Esophagus squamous epithelium (tissue), 5 donors: Measurements from ENCODE around the gene ZER1. TPM values are rescaled to one million over a fixed set of nuclear protein-coding genes. Genes with fewer than 3 reads are reported as not detected.

Source experiments
- DNase-seq: peaks from one replicate; lab custom pipeline; 2025; lab: John Stamatoyannopoulos, UW
- H3K27ac ChIP-seq, 4 donors: fragments of 200-600 bp; sonication (generic); one replicate each; pipeline ENCODE4 v1.5.1; 2016 to 2019; ENCODE audit warnings: mild to moderate bottlenecking in 1 of 4
- H3K27me3 ChIP-seq, 4 donors: fragments of 200-600 bp; sonication (generic); 1 replicate in 3 of 4; 2 replicates in 1 of 4; pipeline versions ENCODE4 v1.5.1 to v1.6.0; 2017 to 2021; ENCODE audit warnings: antibody characterized with exemption in 1 of 4
- H3K36me3 ChIP-seq, 3 donors: fragments of 200-600 bp; sonication (generic); one replicate each; pipeline ENCODE4 v1.5.1; 2016 to 2019
- H3K4me1 ChIP-seq, 3 donors: fragments of 200-600 bp; sonication (generic); one replicate each; pipeline ENCODE4 v1.5.1; 2017 to 2019
- H3K4me3 ChIP-seq, 4 donors: fragments of 200-600 bp; sonication (generic); 1 replicate in 3 of 4; 2 replicates in 1 of 4; pipeline ENCODE4 v1.5.1; 2016 to 2019; ENCODE audit warnings: mild to moderate bottlenecking in 2 of 4, moderate library complexity in 1 of 4
- H3K9me3 ChIP-seq, 3 donors: fragments of 200-600 bp; sonication (generic); one replicate each; pipeline ENCODE4 v1.5.1; 2016 to 2019
- POLR2A ChIP-seq, 4 donors: fragments of 450-650 bp; IDR thresholded peaks; one replicate each; pipeline ENCODE4 v1.6.1; 2017; ENCODE audit warnings: antibody characterized with exemption in 4 of 4, mild to moderate bottlenecking in 4 of 4, moderate library complexity in 3 of 4
- WGBS, 2 donors: methylation state at CpG; one replicate each; pipeline ENCODE4 v1.1.5; 2018; 5-methylcytosine and 5-hydroxymethylcytosine counted together
- intact Hi-C: fragments of 100-400 bp; cut with DNase I; formaldehyde crosslinking; loops from one replicate; pipeline ENCODE4 v1.15.0; 2022
- total RNA-seq, 4 donors: library from RNA; depleted of rRNA; stranded (reverse); fragments of >200 nt; gene quantifications; one replicate each; pipeline ENCODE4 v1.1.0, GENCODE V29; 2016
- TF ChIP-seq, protein P1 (sequence below), 6 experiments: fragments of 450-650 bp in 4 of 6; fragments of 200-600 bp in 2 of 6; sonication (generic) in 2 of 6; IDR thresholded peaks; one replicate each; pipeline ENCODE4 v1.5.1; 2016 to 2019; ENCODE audit warnings: antibody characterized with exemption in 6 of 6, mild to moderate bottlenecking in 4 of 6, moderate library complexity in 4 of 6
- donor health status: DM: yes; HTN: yes; CAD: no.

ZER1 gene
- total RNA-seq, 4 donors from 2014 or later = 20.1 to 51.4 (median 29.0) TPM

DNA sequence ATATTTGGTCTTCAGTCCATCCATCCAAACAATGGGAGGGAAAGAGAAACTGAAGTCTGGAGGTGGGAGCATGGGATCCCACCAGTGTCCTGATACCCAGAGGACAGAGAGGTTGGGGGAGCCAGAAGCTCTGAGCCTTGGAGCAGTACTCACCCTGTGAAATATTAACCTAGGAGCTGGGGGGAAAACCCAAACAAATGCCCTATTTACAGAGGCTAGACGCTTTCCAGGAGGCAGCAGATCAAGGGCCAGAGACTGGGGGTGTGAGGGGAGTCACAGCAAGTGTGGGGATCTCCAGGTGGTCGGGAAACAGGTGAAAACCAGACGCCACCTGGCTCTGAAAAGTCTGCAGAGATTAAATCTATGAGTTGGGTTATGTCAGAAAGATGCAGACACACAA, 6.2 kb downstream of the ZER1 start:
- no peak for DNase-seq
- no peak overlapping the region for H3K27ac ChIP-seq
- H3K36me3 ChIP-seq = peaks cover 0 to 35% (median 0%) of the 10 kb centered on the region in 3 donors
- intact Hi-C loops = no loop called here
- no peaks in the 10 kb centered on the region for H3K27me3 ChIP-seq
- H3K4me1 ChIP-seq = peaks cover 7 to 28% (median 8%) of the 10 kb centered on the region in 3 donors
- H3K4me3 ChIP-seq = no peak overlapping the region
- 65 to 72% methylated on average over 3 of the region's 3 CpGs for WGBS, 2 donors
- H3K9me3 ChIP-seq = no peaks in the 10 kb centered on the region
- TF ChIP-seq, protein P1, sequence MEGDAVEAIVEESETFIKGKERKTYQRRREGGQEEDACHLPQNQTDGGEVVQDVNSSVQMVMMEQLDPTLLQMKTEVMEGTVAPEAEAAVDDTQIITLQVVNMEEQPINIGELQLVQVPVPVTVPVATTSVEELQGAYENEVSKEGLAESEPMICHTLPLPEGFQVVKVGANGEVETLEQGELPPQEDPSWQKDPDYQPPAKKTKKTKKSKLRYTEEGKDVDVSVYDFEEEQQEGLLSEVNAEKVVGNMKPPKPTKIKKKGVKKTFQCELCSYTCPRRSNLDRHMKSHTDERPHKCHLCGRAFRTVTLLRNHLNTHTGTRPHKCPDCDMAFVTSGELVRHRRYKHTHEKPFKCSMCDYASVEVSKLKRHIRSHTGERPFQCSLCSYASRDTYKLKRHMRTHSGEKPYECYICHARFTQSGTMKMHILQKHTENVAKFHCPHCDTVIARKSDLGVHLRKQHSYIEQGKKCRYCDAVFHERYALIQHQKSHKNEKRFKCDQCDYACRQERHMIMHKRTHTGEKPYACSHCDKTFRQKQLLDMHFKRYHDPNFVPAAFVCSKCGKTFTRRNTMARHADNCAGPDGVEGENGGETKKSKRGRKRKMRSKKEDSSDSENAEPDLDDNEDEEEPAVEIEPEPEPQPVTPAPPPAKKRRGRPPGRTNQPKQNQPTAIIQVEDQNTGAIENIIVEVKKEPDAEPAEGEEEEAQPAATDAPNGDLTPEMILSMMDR (IDR thresholded peaks at IDR 0.05) = no peak

DNA sequence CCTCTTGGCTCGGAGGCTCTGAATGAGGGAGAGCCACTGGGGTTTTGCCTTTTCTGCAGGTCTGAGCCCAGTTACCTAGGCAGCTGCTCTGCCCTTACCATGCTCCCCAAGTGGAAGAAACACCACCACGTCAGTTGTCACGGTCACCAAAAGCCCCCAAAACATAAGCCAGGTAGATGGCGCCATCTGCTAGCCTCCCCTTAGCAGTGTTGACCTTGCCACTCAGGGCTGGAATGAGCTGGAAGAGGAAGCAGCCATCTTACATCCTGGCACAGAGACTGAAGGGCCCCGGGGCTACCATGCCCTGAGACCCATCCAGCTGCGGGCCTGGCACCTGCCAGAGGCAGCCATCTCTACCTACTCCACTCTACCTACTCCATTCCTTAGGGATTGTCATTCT, 7.4 kb downstream of the ZER1 start:
- Histone ChIP-seq H3K36me3 (peaks cover 0 to 35% (median 0%) of the 10 kb centered on the region in 3 donors), H3K4me3 (no peak overlapping the region), H3K27ac (no peak overlapping the region), H3K9me3 (no peaks in the 10 kb centered on the region), H3K27me3 (no peaks in the 10 kb centered on the region), H3K4me1 (peaks cover 0 to 16% (median 0%) of the 10 kb centered on the region in 3 donors)
- 73 to 81% methylated on average over 3 to 4 of the region's 6 CpGs for WGBS, 2 donors
- DNase-seq = no peak
- no peak for TF ChIP-seq POLR2A (IDR thresholded peaks at IDR 0.05)
- TF ChIP-seq, protein P1 (IDR thresholded peaks at IDR 0.05) = no peak
- intact Hi-C loops = no loop called here

DNA sequence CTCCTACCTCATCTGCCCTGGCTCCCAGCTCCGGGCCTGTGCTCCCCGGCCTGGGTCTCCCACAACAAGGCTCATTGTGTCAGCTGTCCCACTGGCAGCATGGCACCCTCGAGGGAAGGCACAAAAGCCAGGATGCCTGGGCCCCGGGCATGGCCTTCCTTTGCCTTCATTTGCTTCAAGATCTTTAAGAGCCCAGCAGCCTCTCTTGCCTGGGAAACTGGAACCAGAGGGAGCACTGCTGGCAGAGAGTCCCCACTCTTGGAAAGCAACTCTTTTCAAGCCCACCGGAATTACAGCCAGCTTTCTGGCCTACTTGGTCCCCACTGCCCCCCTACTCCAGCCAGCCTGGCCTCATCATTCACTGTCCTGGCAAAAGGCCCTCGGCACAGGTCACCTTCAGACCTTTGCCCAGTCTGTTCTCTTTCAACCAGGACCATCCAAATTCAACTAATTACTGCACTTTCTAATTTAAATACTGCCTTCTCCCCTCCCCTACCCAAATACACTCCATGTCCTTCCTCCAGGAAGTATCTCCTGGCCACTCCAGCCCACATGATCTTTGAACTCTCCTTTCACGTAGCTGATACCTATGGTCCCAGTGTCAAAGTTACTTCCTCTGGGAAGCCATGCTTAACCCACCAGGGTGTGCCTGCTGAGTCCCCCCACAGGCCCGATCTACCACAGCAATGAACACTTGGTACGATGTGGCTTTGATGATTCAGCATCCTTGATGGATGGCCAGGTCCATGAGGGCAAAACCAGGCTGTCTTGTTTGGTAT, 8.9 kb downstream of the ZER1 start:
- no peak for DNase-seq
- WGBS, 2 donors = 72 to 75% methylated on average over 7 to 9 of the region's 9 CpGs
- H3K36me3 ChIP-seq = peaks cover 0 to 31% (median 0%) of the 10 kb centered on the region in 3 donors
- H3K4me1 ChIP-seq = peaks cover 0 to 6% (median 0%) of the 10 kb centered on the region in 3 donors
- no peaks in the 10 kb centered on the region for H3K27me3 ChIP-seq
- H3K9me3 ChIP-seq = no peaks in the 10 kb centered on the region
- H3K4me3 ChIP-seq = no peak overlapping the region
- intact Hi-C loops = no loop called here
- no peak for TF ChIP-seq POLR2A (IDR thresholded peaks at IDR 0.05)
- TF ChIP-seq, protein P1 (IDR thresholded peaks at IDR 0.05) = no peak
- H3K27ac ChIP-seq = no peak overlapping the region

DNA sequence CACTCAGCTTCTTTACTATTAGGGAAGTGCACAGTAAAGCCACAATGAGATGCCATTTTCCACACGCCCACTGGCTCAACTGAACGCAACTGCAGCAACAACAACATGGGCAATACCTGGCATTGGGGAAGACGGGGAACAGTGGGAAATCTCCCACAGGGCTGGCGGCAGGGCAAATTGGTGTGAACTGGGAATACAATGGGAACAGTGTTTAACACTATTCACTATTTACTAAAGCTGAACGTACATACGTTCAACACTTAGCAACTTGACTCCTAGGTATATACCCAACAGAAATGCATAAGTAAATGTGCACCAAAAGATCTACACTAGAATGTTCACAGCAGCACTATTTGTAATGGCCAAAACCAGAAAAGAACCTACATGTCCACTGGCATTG, 14.1 kb downstream of the ZER1 start:
- Histone ChIP-seq H3K9me3 (no peaks in the 10 kb centered on the region), H3K4me3 (no peak overlapping the region), H3K4me1 (no peaks in the 10 kb centered on the region), H3K27ac (no peak overlapping the region), H3K36me3 (peaks cover 2 to 29% (median 9%) of the 10 kb centered on the region in 3 donors), H3K27me3 (no peaks in the 10 kb centered on the region)
- 79 to 93% methylated on average over 6 of the region's 6 CpGs for WGBS, 2 donors
- DNase-seq = no peak
- intact Hi-C loops = no loop called here
- TF ChIP-seq, protein P1 (IDR thresholded peaks at IDR 0.05) = no peak

DNA sequence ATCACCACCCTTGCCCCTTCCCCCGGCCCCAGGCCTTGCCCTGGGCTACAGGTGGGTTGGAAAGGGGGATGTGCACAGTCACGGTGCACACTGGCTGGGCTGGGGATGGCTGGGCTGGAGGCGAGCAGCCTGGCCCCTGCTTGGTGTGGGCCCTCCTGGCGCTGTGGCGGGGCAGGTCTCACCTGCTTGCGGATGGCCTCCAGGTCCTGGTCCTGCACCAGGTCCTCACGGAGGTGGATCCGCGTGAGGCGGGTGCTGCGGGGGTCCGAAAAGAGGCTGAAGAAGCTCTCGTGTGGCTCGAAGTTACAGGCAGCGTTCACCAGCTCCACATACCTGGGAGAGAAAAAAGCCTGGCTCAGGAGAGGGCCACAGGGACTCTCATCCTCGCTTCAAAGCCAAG, 18.1 kb downstream of the ZER1 start:
- no peak for DNase-seq
- TF ChIP-seq POLR2A (IDR thresholded peaks at IDR 0.05) = no peak
- TF ChIP-seq, protein P1 (IDR thresholded peaks at IDR 0.05) = no peak
- 89 to 93% methylated on average over 3 to 5 of the region's 16 CpGs for WGBS, 2 donors
- Histone ChIP-seq H3K4me3 (no peak overlapping the region), H3K4me1 (no peaks in the 10 kb centered on the region), H3K36me3 (peaks cover 12 to 66% (median 21%) of the 10 kb centered on the region in 3 donors), H3K27me3 (no peaks in the 10 kb centered on the region), H3K9me3 (no peaks in the 10 kb centered on the region), H3K27ac (no peak overlapping the region)
- intact Hi-C loops = no loop called here
